Loucy (cell line): ENCODE data around the gene DZANK1.

Source experiments
- EZH2phosphoT487 ChIP-seq: fragments of 200-600 bp; IDR thresholded peaks from 2 replicates; pipeline ENCODE4 v1.6.1; 2018; ENCODE audit warnings: antibody characterized with exemption, mild to moderate bottlenecking, moderate library complexity, borderline replicate concordance
- TF ChIP-seq, protein P1 (sequence below): fragments of 200-600 bp; sonication (generic); conservative IDR thresholded peaks from 2 replicates; pipeline ENCODE4 v1.5.1; 2014; ENCODE audit warnings: mild to moderate bottlenecking, antibody characterized with exemption, low read length

GRCh38 chr20:18390201-18390600 is 76.6 kb downstream of the DZANK1 start:
- TF ChIP-seq, protein P1, sequence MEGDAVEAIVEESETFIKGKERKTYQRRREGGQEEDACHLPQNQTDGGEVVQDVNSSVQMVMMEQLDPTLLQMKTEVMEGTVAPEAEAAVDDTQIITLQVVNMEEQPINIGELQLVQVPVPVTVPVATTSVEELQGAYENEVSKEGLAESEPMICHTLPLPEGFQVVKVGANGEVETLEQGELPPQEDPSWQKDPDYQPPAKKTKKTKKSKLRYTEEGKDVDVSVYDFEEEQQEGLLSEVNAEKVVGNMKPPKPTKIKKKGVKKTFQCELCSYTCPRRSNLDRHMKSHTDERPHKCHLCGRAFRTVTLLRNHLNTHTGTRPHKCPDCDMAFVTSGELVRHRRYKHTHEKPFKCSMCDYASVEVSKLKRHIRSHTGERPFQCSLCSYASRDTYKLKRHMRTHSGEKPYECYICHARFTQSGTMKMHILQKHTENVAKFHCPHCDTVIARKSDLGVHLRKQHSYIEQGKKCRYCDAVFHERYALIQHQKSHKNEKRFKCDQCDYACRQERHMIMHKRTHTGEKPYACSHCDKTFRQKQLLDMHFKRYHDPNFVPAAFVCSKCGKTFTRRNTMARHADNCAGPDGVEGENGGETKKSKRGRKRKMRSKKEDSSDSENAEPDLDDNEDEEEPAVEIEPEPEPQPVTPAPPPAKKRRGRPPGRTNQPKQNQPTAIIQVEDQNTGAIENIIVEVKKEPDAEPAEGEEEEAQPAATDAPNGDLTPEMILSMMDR: no peak
- no peak for TF ChIP-seq EZH2phosphoT487
